HL-60/S4 treated with phorbol 12-myristate 13-acetate at 8.2 ng/mL for 4 days and 3 days (cell line): ENCODE measurements around the gene TSEN54.
"Not testable (repeated sequence)": the region's sequence is repeated elsewhere in the genome, so short reads cannot be mapped to it uniquely, and the experiment has no call there.

Experiments
- in situ Hi-C: fragments of 300-500 bp; cut with MboI; formaldehyde crosslinking; loops from 2 replicates; pipeline ENCODE4 v1.15.0; 2022; ENCODE audit warnings: low sequenced_read_pairs

Gene TSEN54

DNA sequence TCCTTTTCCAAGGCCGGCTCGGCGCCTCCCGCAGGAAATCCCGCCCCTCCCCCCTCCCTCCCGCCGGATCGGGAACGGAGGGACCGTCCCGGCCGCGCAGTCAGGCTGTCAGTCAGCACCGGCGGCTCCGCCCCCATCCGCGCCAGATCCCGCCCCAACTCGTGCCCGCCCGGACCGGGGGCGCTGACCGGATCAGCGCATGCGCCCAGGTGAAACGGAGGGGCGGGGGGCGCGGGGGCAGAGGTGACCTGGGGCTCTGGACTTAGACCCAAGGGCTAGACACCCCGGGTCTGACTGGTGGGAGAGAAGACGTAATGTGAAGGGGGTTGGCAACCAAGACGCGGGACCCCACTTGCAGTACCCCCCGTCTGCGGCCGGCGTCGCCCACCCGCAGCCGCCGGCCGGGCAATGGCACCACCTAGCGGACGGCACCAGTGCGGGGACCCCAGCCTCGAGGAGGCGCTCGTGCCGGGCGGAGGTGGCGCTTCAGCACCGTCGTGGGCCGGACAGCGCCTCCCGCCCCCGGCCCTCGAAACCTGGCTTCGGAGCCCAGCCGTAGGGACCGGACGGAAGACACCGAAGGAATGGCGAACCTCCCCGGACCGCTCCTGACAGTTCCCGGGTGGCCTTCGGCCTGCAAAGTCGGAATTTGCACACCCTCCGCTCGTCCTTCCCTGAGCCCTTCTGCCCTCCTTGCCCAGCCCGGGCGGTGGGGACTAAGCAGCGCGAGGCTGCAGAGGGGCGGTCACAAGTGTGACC, 653 bp upstream of the TSEN54 start, which contains the start of gene CASKIN2:
Gene CASKIN2, minus strand, starts transcription at position 42 of the 759 bp plus-strand sequence. CDS start 1,733 bp downstream, outside the sequence.
- in situ Hi-C loops = no loop called here

DNA sequence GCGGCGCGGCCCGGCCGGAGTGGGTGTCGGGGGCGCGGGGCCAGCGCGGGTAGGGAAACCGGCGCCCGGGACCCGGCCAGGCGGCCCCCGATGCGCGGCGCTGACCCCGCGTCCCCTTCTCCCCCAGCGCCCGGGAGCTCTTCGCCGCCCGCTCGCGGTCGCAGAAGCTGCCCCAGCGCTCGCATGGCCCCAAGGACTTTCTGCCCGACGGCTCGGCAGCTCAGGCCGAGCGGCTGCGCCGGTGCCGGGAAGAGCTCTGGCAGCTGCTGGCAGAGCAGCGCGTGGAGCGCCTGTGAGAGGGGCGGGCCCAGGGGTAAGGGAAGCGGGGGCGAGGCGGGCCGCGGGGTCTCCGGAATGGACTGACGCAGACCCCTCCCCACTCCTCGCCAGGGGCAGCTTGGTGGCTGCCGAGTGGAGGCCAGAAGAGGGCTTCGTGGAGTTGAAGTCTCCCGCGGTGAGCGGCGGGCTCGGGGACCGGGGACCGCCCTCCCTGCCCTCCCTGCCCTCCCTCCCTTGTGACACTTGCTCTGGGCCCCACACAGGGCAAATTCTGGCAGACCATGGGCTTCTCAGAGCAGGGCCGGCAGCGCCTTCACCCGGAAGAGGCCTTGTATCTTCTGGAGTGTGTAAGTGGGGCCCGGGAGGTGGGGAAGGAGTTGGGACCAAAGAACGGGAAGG, 430 bp downstream of the TSEN54 start:
- in situ Hi-C loops = no loop called here

DNA sequence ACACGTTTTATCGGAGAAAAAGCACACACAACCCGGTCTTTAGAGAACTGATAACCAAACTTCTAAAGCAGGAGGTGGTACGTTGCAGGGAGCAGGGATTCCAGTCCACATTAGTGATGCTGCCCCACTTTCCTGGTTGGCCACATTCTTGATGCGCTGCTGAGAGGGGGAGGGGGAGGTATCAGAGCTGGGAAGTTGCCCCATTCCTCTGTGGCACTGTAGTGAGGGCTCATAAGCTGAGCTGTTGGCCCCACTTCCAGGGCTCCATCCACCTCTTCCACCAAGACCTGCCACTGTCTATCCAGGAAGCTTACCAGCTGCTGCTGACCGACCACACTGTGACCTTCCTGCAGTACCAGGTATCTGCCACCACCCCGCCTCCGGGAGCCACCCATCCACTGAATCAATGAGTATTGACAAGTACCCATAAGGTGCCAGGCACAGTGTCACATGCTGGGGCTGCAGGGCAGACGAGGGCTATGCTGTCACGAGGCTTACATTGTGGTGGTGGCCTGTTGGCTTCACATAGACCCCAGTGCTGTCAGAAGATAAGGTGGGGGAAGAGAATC, 1.1 kb downstream of the TSEN54 start:
- in situ Hi-C loops = no loop called here

DNA sequence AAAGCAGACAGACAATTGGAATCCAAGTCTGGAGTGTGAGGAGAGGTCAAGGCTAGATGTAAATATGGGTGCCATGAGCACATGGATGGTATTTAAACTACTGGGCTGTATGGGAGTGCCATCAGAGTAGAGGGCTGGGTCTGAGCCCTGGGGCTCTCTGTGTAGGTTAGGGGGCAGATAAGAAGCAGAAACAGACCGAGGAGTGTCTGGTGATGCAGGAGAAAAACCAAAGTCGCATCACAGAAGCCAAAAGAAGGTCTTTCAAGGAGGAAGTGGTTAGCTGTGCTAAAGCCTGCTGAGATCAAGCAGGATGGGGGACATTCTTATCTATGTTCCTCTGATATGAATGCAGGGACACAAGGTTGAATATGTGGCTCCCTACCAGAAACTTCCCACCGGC, 1.9 kb downstream of the TSEN54 start:
- in situ Hi-C loops = no loop called here

DNA sequence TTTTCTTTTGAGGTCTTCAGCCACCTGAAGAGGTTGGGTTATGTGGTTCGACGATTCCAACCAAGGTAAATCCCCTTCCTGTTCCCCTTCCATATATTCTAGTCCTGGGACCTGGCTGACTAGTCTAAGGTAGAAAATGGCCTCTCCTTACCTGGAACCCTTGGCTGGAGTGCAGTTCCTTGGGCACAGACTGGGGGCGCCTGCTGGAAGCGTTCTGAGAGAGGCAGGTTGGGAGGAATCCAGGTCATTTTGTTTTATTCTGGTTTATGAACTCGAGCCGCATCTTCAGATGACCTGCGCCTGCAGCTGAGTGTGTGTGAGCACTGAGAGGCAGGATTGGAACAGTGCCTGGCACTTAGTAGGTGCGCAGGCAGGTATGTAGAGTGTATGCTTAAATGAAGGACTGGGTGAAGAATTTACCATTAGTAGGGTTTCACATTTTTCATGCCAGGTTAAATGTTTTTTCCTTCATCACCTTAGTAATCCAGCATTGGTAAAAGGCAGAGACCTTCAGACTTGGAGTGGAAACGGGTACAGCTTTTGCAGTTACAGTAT, 2.7 kb downstream of the TSEN54 start:
- in situ Hi-C loops = no loop called here

DNA sequence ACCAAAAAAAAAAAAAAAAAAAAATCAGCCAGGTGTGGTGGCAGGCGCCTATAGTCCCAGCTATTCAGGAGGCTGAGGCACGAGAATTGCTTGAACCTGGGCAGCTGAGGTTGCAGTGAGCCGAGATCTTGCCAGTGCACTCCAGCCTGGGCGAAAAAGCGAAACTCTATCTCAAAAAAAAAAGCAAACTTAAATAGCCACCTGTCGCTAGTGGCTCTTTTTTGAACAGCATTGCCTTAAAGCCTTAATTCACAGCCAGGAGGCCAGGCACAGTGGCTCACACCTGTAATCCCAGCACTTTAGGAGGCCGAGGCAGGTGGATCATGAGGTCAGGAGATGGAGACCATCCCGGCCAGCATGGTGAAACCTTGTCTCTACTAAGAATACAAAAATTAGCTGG, 4.1 kb downstream of the TSEN54 start:
- in situ Hi-C loops = not testable (repeated sequence)

DNA sequence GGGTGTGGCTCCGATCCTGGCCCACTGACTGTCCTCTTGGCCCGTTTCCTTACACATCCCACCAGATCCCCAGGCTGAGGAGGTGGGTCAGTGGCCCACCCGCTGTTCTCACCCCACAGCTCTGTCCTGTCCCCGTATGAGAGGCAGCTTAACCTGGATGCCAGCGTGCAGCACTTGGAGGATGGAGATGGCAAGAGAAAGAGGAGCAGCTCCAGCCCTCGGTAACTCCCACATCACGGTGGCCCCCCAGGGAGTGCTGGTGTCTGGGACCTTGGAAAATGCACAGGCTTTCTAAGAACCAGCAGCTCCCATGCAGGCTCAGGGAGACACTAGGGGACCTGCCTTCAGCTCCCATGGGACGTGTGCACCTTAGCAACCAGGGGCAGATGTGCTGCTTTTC, 5.0 kb downstream of the TSEN54 start:
- in situ Hi-C loops = no loop called here

DNA sequence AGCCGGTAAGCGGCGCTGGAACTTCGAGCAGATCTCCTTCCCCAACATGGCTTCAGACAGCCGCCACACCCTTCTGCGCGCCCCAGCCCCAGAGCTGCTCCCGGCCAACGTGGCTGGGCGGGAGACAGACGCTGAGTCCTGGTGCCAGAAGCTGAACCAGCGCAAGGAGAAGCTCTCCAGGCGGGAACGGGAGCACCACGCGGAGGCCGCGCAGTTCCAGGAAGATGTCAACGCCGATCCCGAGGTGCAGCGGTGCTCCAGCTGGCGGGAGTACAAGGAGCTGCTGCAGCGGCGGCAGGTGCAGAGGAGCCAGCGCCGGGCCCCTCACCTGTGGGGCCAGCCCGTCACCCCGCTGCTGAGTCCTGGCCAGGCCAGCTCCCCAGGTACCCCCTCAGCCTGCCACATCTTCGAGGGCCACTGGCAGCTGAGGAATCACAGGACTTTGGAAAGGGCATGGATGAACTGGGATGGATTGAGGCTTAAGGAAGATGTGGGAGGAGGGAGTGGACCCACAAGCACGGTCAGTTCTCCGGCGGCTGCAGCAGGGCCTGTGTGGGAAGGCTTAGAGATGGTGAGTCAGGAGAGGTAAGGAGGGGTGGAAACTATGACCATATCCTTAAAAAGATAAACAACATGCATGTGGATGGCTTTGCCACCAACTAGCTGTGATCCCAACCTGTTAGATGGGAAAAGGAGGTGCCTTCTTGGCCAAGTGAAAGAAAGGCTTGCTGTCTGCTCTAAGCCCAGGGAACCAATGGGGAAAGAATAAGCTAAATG, 5.8 kb downstream of the TSEN54 start:
- in situ Hi-C loops = no loop called here

DNA sequence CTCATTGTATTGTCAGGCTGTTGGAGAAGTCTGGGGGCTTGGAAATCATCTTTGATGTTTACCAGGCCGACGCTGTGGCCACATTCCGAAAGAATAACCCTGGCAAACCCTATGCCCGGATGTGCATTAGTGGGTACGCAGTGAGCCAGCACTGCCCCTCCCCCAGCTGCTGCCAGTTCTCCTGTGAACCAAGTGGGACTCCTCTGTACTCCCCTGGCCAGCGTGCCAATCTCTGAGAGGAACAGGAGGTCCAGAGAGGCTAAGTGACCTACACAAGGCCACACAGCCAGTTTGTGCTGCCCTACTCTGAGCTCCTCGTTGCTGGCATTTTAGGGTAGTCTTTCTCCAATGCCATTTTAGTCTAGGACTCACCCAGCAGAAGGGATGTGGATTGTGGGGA, 7.3 kb downstream of the TSEN54 start:
- in situ Hi-C loops = no loop called here

DNA sequence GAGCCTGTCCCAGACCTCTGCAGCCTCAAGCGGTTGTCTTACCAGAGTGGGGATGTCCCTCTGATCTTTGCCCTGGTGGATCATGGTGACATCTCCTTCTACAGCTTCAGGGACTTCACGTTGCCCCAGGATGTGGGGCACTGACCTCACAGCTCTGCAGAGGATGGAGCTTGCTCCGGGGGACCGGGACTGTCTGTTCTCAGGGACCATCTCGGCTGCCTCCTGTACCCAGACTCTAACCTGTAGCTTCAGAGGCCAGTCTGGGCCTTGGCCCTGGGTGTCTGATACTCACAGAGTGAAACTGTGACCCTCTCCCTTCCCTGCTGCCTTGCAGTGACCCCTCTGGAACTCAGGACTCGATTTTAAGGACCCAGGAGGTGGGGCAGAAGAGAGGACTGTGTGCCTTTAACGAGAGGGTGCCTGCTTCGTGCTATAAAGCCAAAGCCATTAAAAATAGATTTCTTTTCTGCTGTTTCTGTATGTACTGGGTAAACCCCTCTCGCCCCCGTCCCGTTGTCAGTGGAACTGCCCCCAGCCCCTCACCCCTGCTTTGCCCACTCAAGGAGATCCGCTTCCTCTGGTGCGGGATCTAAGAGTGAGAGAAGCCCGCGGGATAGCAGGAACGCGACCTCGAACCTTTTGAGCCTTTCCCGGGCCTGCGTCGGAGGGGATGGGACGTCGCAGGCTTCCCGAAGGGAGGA, 8.1 kb downstream of the TSEN54 start:
- in situ Hi-C loops = no loop called here

DNA sequence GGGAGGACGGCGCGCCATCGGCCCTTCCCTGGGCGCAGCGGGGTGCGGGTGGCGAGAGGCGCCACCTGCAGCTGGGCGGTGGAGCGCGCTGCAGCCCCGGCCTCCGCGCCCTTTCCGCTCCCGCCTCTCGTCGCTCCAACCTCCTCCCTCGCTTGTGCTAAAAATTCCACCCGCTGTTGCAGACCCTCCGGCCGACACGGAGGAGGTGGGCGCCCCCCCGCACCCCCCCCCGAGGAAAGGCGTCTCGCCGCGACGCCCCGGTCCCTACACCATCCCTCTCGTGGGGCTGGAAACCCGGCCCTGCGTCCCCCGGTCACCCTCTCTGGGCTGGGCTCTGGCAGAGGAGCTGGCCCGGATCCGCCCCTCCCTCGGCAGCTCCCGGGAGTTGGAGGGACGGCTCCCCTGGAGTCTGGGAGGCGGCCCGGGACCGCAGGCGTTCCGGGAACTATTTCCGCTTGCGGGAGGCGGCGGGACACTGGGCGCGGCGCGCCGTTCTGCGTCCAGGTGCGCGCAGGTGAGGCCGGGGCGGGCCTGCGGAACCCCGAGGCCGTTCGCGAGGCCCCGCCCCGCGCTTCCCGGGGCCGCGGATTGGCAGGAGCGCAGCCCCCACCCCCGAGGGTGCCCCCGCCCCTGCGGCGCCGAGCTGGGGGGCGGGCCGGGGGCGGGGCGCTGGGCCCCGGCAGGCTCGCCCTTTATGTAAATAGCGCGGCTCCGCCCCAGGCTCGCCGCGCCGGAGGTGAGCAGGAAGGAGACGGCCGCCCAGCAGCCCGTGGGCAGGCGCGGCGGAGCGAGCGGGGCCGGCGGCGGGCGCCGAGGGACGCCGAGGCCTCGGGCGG, 8.9 kb downstream of the TSEN54 start, which contains the start of gene LLGL2:
Gene LLGL2, plus strand, starts transcription at position 728 of the 836 bp plus-strand sequence. CDS start 17,730 bp downstream, outside the sequence.
- in situ Hi-C loops = no loop called here

DNA sequence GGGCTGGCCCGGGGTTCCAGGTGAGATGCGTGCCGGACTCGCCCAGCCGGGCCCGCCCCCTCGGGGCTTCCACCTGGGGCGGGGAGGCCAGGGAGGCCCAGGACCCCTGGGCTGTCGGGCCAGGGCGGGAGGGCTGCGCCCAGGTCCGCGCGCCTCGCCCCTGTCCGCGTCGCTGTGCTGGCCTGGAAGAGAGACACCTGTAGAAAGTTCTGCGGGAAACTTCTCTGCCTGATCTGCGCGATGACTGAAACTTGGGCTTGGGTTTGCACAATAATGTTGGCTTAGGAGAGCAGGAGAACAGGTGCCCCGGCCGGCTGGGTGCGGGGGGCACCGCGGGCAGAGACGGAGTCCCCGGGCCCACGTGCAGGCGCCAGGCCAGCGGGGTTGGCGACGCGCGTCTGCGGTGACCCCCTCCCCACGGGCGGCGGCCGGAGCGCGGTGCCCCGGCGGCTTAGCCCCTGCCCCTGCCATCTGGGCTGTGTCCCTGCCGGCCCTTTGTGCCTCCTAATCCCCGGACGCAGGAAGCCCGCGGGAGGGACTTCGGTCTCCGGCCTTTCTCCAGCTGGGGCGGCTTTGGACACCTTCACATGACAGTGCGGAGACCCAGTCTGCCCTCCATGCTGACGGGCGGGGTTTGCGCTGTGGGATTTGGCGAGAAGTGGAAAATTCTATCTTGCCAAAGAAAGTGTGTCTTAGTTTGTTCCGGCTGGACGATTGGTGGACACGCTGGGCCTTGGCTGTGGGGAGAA, 9.7 kb downstream of the TSEN54 start:
- in situ Hi-C loops = no loop called here

DNA sequence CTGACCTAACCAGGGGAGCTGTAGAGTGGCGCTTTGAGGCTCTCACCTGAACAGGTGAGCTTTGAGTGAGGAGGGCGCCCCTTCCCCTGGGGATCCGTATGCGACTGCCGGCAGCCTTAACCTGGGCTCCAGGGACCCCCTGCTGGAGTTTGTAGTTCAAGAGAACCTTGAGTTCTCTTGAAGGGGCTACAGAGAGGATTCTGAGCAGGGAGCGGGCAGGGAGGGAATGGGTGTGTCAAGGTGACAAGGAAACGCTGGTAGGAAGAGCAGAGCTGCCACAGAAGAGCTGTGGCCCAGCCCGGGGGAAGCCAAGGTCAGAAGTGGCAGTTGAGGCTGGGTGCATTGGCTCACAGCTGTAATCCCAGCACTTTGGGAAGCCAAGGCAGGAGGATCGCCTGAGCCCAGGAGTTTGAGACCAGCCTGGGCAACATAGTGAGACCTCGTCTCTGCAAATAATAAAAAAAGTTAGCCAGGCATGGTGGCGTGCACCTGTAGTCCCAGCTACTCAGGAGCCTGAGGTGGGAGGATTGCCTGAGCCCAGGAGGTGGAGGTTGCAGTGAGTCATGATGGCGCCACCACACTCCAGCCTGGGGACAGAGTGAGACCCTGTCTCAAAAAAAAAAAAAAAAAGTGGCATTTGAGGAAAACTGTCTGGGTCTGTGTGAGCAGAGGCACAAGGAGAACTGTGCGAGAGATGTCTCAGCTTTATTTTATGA, 10.4 kb downstream of the TSEN54 start:
- in situ Hi-C loops = no loop called here

DNA sequence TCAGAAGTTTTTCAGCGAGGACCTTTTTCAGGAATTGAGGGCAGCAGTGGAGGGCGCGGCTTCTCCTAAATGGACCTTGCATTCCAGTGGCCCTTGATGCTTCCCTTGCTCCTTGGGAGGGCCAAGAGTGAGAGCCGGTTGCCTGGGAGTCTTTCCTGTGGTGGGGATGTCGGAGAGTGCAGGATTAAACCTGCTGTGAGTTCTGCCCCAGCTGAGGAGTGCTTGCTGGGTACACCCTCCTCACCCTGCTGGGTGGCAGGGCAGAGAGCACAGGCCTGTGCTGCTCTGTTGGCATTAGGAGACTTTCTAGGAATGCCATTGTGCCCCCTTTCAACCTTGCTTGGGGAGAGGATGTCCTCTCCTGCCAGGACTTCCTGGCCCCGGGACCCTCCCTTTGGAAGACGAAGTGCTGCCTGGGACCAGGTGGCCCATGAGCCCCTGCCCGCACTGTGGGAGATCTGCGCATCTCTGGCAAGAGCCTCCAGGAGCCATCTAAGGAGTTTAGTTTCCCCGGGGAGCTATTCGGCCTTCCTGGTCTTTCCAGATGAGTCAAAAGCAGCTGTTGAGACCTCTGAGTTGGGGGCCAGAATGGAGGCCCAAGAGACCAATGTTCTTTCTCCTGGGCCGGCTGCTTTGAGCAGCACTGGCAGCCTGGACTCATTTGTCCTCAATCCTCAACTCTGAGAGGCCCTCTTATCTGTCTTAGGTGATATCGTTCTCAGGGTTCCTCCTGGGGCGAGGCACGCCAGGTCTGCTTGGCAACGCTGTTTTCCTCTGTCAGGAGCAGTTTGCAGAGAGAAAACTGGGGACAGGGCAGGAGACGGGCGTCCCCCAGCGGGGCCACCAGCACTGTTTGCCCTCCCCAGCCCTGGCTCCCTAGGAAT, 14.8 kb downstream of the TSEN54 start:
- in situ Hi-C loops = no loop called here

DNA sequence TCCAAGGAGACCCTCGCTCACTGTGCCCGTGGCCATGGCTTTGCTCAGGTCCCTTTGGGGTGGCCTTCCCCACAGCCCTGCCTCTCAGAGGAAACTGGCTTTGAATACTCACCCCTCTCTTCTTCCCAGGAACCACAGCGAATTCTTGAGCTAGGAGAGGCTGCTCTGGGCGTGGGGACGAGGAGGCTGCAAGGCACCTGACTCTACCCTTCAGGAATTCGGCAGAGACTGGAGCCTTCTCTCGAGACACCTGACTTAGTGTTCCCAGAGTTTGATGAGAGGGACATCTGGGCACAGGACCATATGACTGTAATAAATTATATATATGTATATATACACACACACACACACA, 15.4 kb downstream of the TSEN54 start:
- in situ Hi-C loops = no loop called here

DNA sequence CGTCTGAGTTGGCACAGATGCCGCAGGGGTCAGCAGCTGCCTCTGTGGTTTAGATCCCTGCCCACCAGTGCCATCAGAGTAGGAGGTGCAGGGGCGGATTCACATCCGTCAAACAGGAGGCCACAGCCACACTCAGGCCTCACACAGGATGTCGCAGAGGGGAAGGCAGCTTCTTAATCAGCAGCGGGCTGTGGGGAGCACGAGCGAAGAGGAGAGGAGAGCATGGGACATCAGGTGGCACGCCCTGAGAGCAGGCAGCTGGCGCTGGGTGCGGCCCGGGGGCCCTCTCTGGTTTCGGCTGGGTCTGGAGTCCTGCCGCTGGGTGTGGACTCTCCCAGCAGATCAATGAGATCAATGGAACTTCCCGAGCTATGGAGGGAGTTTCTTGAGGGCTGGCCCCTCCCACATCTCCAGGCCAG, 18.8 kb downstream of the TSEN54 start:
- in situ Hi-C loops = no loop called here

DNA sequence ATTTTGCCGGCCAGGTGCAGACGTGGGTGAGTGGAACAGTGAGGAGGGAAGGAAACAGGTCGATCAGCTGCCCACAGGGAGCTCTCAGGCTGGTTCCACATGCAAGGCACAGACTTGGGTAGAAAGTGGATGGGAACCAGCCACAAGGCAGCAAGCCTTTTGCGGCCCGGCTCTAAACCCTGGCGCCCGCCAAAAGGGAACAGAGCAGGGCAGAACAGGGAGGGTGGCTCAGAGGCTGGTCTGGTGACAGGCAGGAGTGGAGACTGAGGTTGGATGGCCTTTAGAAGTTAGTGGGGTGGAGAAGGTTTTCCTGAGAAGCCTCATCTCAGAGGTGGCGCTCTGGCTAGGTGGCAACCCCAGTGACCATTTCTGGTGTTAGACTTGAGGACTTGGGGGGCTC, 19.5 kb downstream of the TSEN54 start:
- in situ Hi-C loops = no loop called here
